GM23338 (cell line): Measurements from ENCODE around the gene CASP3. TPM values are rescaled to one million over a fixed set of nuclear protein-coding genes. Genes with fewer than 3 reads are reported as not detected.

ENCODE experiments used
- ATAC-seq: fragments of 200-7000 bp; cut with Tn5 transposase; 3 replicates; pipeline ENCODE4 v1.9.1; 2020
- DNase-seq: peaks from one replicate; pipeline ENCODE4 v3.0.0-alpha.2; 2015; ENCODE audit warnings: low spot score
- H2AFZ ChIP-seq: fragments of 200-600 bp; sonication (generic); 2 replicates; pipeline ENCODE4 v1.8.0; 2016; ENCODE audit warnings: antibody characterized with exemption, mild to moderate bottlenecking, moderate library complexity
- H3F3A ChIP-seq: fragments of 200-600 bp; sonication (generic); replicated peaks from 2 replicates; pipeline ENCODE4 v1.8.0; 2017; ENCODE audit warnings: antibody characterized with exemption, mixed run types, low read depth
- H3K27ac ChIP-seq: fragments of 200-600 bp; sonication (generic); 2 replicates; pipeline ENCODE4 v1.6.1; 2016; ENCODE audit warnings: low read depth
- H3K27me3 ChIP-seq: fragments of 200-600 bp; sonication (generic); 2 replicates; pipeline ENCODE4 v1.8.0; 2016; ENCODE audit warnings: mild to moderate bottlenecking, mixed run types, moderate library complexity; ENCODE audit not compliant: insufficient read depth
- H3K36me3 ChIP-seq: fragments of 200-600 bp; sonication (generic); 2 replicates; pipeline ENCODE4 v1.8.0; 2016; ENCODE audit warnings: mild to moderate bottlenecking; ENCODE audit not compliant: insufficient read depth
- H3K4me1 ChIP-seq: fragments of 200-600 bp; sonication (generic); 2 replicates; pipeline ENCODE4 v1.8.0; 2016; ENCODE audit warnings: mild to moderate bottlenecking, moderate library complexity; ENCODE audit not compliant: insufficient read depth
- H3K4me2 ChIP-seq: fragments of 200-600 bp; sonication (generic); 2 replicates; pipeline ENCODE4 v1.7.1; 2017; ENCODE audit warnings: mixed run types
- H3K4me3 ChIP-seq: fragments of 200-600 bp; sonication (generic); 2 replicates; pipeline ENCODE4 v1.6.1; 2016; ENCODE audit warnings: mixed run types
- H3K79me2 ChIP-seq: fragments of 200-600 bp; sonication (generic); replicated peaks from 2 replicates; pipeline ENCODE4 v1.8.0; 2017; ENCODE audit warnings: mild to moderate bottlenecking; ENCODE audit not compliant: insufficient read depth
- H3K9me2 ChIP-seq: fragments of 200-600 bp; sonication (generic); 2 replicates; pipeline ENCODE4 v1.8.0; 2017; ENCODE audit not compliant: insufficient read depth
- H4K20me1 ChIP-seq: fragments of 200-600 bp; sonication (generic); replicated peaks from 2 replicates; pipeline ENCODE4 v1.8.0; 2017; ENCODE audit warnings: mild to moderate bottlenecking; ENCODE audit not compliant: insufficient read depth
- H3K27ac Mint-ChIP-seq: 2 replicates; pipeline ENCODE4 v1.8.0; 2020; ENCODE audit warnings: inconsistent platforms, mild to moderate bottlenecking, moderate library complexity, mixed read lengths
- H3K27me3 Mint-ChIP-seq: 3 replicates; pipeline ENCODE4 v1.8.0; 2022; ENCODE audit warnings: low read depth, mild to moderate bottlenecking, moderate library complexity, mixed read lengths, inconsistent platforms; ENCODE audit not compliant: insufficient read depth, poor library complexity
- H3K36me3 Mint-ChIP-seq: 3 replicates; pipeline ENCODE4 v1.8.0; 2021; ENCODE audit warnings: low read depth, mild to moderate bottlenecking, inconsistent platforms, moderate library complexity, mixed read lengths
- H3K4me1 Mint-ChIP-seq: 3 replicates; pipeline ENCODE4 v1.8.0; 2020; ENCODE audit warnings: mild to moderate bottlenecking, inconsistent platforms, mixed read lengths
- H3K4me3 Mint-ChIP-seq: 3 replicates; pipeline ENCODE4 v1.8.0; 2021; ENCODE audit warnings: moderate library complexity, mild to moderate bottlenecking, inconsistent platforms, mixed read lengths
- H3K9me3 Mint-ChIP-seq: 3 replicates; pipeline ENCODE4 v1.8.0; 2020; ENCODE audit warnings: moderate library complexity, mild to moderate bottlenecking, inconsistent platforms, mixed read lengths
- CREB1 ChIP-seq: fragments of 250-450 bp; sonication (Bioruptor Pico); IDR thresholded peaks from 2 replicates; pipeline ENCODE4 v1.5.0; 2020; ENCODE audit warnings: low read depth, mild to moderate bottlenecking, moderate library complexity
- CTCF ChIP-seq, 2 experiments: fragments of 200-600 bp in 1 of 2; sonication (generic) in 1 of 2; conservative IDR thresholded peaks; 2 replicates each; pipeline versions ENCODE4 v1.5.1 to v1.6.1; 2016 to 2017; ENCODE audit warnings: antibody characterized with exemption in 2 of 2, low read depth in 2 of 2, mild to moderate bottlenecking in 2 of 2, moderate library complexity in 1 of 2
- ETS1 ChIP-seq: IDR thresholded peaks from 2 replicates; pipeline ENCODE4 v1.6.1; 2016; ENCODE audit warnings: antibody characterized with exemption
- EZH2 ChIP-seq: fragments of 200-600 bp; sonication (generic); IDR thresholded peaks from one replicate; pipeline ENCODE4 v1.8.0; 2017; ENCODE audit warnings: antibody characterized with exemption, mild to moderate bottlenecking, low read depth; ENCODE audit not compliant: unreplicated experiment
- EZH2phosphoT487 ChIP-seq: fragments of 200-600 bp; sonication (generic); IDR thresholded peaks from one replicate; pipeline ENCODE4 v1.8.1; 2018; ENCODE audit warnings: antibody characterized with exemption; ENCODE audit not compliant: unreplicated experiment
- JUNB ChIP-seq: IDR thresholded peaks from one replicate; pipeline ENCODE4 v1.6.1; 2016; ENCODE audit warnings: antibody characterized with exemption; ENCODE audit not compliant: unreplicated experiment
- NANOG ChIP-seq: IDR thresholded peaks from 2 replicates; pipeline ENCODE4 v1.6.1; 2016; ENCODE audit warnings: antibody characterized with exemption, borderline replicate concordance
- POLR2AphosphoS5 ChIP-seq: IDR thresholded peaks from 2 replicates; pipeline ENCODE4 v1.6.1; 2016; ENCODE audit warnings: antibody characterized with exemption, low read depth
- ZNF114 ChIP-seq: fragments of 250-450 bp; sonication (Bioruptor Pico); IDR thresholded peaks from 2 replicates; pipeline ENCODE4 v1.5.0; 2020; ENCODE audit warnings: mild to moderate bottlenecking, moderate library complexity
- ZNF331 ChIP-seq: fragments of 250-450 bp; sonication (Bioruptor Pico); IDR thresholded peaks from 2 replicates; pipeline ENCODE4 v1.5.0; 2020; ENCODE audit warnings: low read depth, mild to moderate bottlenecking, moderate library complexity
- polyA plus RNA-seq: library from polyadenylated mRNA; unstranded; fragments of >200 nt; fragmentation: Nextera tagmentation; extraction: Ambion mirVana; gene quantifications from 2 replicates; pipeline ENCODE4 v1.2.1, GENCODE V29; 2016
- total RNA-seq: library from RNA; depleted of rRNA; stranded (reverse); fragments of >200 nt; shearing (Covaris generic); gene quantifications from 2 replicates; pipeline ENCODE4 v1.2.3, GENCODE V29; 2014
- TF ChIP-seq, protein P1 (sequence below): fragments of 250-450 bp; sonication (Bioruptor Pico); IDR thresholded peaks from 2 replicates; pipeline ENCODE4 v1.5.0; 2020; ENCODE audit warnings: mild to moderate bottlenecking, moderate library complexity
- TF ChIP-seq, protein P2 (sequence below): IDR thresholded peaks from one replicate; pipeline ENCODE4 v1.6.1; 2018; ENCODE audit warnings: antibody characterized with exemption; ENCODE audit not compliant: unreplicated experiment

CASP3 gene
- total and polyA plus RNA-seq, 2 experiments from 2014 or later = 50.5 to 84.4 TPM

DNA sequence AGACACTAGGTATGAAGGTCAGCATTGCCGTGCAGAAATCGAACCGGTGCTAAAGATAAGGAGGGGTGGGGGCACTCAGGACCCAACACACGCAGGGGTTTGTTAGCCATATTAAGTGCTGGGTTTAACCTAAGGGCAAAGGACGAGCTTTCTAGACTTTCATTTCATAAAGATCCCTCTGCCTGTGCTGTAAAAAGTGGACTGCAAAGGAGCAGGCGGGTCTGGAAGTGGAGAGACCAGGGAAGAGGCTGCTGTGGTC is 1.3 kb downstream of the CASP3 start:
- ATAC-seq = no peak

More for the DNA sequence above, 1.3 kb downstream of the CASP3 start:
- H2AFZ ChIP-seq = no peak overlapping the region
- no peaks in the 10 kb centered on the region for H3K27me3 ChIP-seq
- Mint-ChIP-seq H3K27me3 (peaks cover 10% of the 10 kb centered on the region), H3K4me3 (peak overlapping the region; percentile 84), H3K9me3 (no peaks in the 10 kb centered on the region; the same call in 2 of the 3 replicates), H3K36me3 (peaks cover 28% of the 10 kb centered on the region), H3K27ac (peak overlapping the region; percentile 82), H3K4me1 (peaks cover 59% of the 10 kb centered on the region)
- DNase-seq = peak; percentile 21
- TF ChIP-seq EZH2 (no peak), ETS1 (no peak), POLR2AphosphoS5 (no peak), CTCF (conservative IDR thresholded peaks at IDR 0.05; ENCODE audit: low read depth in 2 of 2) (no peak), CREB1 (CRISPR knock-in tag) (no peak), EZH2phosphoT487 (no peak), ZNF114 (no peak), ZNF331 (CRISPR knock-in tag) (no peak), NANOG (no peak), JUNB (no peak)
- TF ChIP-seq, protein P1, sequence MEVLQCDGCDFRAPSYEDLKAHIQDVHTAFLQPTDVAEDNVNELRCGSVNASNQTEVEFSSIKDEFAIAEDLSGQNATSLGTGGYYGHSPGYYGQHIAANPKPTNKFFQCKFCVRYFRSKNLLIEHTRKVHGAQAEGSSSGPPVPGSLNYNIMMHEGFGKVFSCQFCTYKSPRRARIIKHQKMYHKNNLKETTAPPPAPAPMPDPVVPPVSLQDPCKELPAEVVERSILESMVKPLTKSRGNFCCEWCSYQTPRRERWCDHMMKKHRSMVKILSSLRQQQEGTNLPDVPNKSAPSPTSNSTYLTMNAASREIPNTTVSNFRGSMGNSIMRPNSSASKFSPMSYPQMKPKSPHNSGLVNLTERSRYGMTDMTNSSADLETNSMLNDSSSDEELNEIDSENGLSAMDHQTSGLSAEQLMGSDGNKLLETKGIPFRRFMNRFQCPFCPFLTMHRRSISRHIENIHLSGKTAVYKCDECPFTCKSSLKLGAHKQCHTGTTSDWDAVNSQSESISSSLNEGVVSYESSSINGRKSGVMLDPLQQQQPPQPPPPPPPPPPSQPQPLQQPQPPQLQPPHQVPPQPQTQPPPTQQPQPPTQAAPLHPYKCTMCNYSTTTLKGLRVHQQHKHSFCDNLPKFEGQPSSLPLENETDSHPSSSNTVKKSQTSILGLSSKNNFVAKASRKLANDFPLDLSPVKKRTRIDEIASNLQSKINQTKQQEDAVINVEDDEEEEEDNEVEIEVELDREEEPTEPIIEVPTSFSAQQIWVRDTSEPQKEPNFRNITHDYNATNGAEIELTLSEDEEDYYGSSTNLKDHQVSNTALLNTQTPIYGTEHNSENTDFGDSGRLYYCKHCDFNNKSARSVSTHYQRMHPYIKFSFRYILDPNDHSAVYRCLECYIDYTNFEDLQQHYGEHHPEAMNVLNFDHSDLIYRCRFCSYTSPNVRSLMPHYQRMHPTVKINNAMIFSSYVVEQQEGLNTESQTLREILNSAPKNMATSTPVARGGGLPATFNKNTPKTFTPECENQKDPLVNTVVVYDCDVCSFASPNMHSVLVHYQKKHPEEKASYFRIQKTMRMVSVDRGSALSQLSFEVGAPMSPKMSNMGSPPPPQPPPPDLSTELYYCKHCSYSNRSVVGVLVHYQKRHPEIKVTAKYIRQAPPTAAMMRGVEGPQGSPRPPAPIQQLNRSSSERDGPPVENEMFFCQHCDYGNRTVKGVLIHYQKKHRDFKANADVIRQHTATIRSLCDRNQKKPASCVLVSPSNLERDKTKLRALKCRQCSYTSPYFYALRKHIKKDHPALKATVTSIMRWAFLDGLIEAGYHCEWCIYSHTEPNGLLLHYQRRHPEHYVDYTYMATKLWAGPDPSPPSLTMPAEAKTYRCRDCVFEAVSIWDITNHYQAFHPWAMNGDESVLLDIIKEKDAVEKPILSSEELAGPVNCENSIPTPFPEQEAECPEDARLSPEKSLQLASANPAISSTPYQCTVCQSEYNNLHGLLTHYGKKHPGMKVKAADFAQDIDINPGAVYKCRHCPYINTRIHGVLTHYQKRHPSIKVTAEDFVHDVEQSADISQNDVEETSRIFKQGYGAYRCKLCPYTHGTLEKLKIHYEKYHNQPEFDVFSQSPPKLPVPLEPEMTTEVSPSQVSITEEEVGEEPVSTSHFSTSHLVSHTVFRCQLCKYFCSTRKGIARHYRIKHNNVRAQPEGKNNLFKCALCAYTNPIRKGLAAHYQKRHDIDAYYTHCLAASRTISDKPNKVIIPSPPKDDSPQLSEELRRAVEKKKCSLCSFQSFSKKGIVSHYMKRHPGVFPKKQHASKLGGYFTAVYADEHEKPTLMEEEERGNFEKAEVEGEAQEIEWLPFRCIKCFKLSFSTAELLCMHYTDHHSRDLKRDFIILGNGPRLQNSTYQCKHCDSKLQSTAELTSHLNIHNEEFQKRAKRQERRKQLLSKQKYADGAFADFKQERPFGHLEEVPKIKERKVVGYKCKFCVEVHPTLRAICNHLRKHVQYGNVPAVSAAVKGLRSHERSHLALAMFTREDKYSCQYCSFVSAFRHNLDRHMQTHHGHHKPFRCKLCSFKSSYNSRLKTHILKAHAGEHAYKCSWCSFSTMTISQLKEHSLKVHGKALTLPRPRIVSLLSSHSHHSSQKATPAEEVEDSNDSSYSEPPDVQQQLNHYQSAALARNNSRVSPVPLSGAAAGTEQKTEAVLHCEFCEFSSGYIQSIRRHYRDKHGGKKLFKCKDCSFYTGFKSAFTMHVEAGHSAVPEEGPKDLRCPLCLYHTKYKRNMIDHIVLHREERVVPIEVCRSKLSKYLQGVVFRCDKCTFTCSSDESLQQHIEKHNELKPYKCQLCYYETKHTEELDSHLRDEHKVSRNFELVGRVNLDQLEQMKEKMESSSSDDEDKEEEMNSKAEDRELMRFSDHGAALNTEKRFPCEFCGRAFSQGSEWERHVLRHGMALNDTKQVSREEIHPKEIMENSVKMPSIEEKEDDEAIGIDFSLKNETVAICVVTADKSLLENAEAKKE (CRISPR knock-in tag) = no peak
- TF ChIP-seq, protein P2, sequence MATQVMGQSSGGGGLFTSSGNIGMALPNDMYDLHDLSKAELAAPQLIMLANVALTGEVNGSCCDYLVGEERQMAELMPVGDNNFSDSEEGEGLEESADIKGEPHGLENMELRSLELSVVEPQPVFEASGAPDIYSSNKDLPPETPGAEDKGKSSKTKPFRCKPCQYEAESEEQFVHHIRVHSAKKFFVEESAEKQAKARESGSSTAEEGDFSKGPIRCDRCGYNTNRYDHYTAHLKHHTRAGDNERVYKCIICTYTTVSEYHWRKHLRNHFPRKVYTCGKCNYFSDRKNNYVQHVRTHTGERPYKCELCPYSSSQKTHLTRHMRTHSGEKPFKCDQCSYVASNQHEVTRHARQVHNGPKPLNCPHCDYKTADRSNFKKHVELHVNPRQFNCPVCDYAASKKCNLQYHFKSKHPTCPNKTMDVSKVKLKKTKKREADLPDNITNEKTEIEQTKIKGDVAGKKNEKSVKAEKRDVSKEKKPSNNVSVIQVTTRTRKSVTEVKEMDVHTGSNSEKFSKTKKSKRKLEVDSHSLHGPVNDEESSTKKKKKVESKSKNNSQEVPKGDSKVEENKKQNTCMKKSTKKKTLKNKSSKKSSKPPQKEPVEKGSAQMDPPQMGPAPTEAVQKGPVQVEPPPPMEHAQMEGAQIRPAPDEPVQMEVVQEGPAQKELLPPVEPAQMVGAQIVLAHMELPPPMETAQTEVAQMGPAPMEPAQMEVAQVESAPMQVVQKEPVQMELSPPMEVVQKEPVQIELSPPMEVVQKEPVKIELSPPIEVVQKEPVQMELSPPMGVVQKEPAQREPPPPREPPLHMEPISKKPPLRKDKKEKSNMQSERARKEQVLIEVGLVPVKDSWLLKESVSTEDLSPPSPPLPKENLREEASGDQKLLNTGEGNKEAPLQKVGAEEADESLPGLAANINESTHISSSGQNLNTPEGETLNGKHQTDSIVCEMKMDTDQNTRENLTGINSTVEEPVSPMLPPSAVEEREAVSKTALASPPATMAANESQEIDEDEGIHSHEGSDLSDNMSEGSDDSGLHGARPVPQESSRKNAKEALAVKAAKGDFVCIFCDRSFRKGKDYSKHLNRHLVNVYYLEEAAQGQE = no peak
- peak overlapping the region; percentile 94 for H3K4me2 ChIP-seq
- H3K79me2 ChIP-seq = peaks cover 60% of the 10 kb centered on the region
- peaks cover 68% of the 10 kb centered on the region for H3K4me1 ChIP-seq
- peak overlapping the region; percentile 82 for H3K4me3 ChIP-seq
- no peaks in the 10 kb centered on the region for H3K36me3 ChIP-seq
- H3F3A ChIP-seq = no peaks in the 10 kb centered on the region
- no peaks in the 10 kb centered on the region for H3K9me2 ChIP-seq
- H4K20me1 ChIP-seq = peaks cover 28% of the 10 kb centered on the region
- H3K27ac ChIP-seq = peak overlapping the region; percentile 18; the same call in 1 of the 2 replicates
